Right atrium auricular region (tissue), 2 donors: ENCODE data around the gene HMMR. TPM values are rescaled to one million over a fixed set of nuclear protein-coding genes. Genes with fewer than 3 reads are reported as not detected.
"Not testable (repeated sequence)": the region's sequence is repeated elsewhere in the genome, so short reads cannot be mapped to it uniquely, and the experiment has no call there.

Source experiments
- DNase-seq: peaks from one replicate; pipeline ENCODE4 v3.0.0-alpha.2; 2019; ENCODE audit warnings: low spot score
- H3K27ac ChIP-seq, 2 donors: fragments of 200-600 bp; sonication (generic); 1 replicate in 1 of 2; 2 replicates in 1 of 2; pipeline ENCODE4 v1.5.1; 2016 to 2019
- H3K27me3 ChIP-seq, 2 donors: fragments of 200-600 bp; sonication (generic); one replicate each; pipeline versions ENCODE4 v1.5.1 to v1.6.0; 2017 to 2019
- H3K36me3 ChIP-seq: fragments of 200-600 bp; sonication (generic); one replicate; pipeline ENCODE4 v1.5.1; 2016
- H3K4me1 ChIP-seq, 2 donors: fragments of 200-600 bp; sonication (generic); one replicate each; pipeline versions ENCODE4 v1.5.1 to v1.6.0; 2017 to 2019
- H3K4me3 ChIP-seq, 2 donors: fragments of 200-600 bp; sonication (generic); 1 replicate in 1 of 2; 2 replicates in 1 of 2; pipeline ENCODE4 v1.5.1; 2017 to 2019; ENCODE audit warnings: mild to moderate bottlenecking in 1 of 2, moderate library complexity in 1 of 2
- H3K9me3 ChIP-seq, 2 donors: fragments of 200-600 bp; sonication (generic); one replicate each; pipeline ENCODE4 v1.5.1; 2019
- total RNA-seq, 2 donors: library from RNA; depleted of rRNA; stranded (reverse); fragments of >200 nt; gene quantifications; one replicate each; pipeline ENCODE4 v1.1.0, GENCODE V29; 2016
- TF ChIP-seq, protein P1 (sequence below), 2 donors: fragments of 200-600 bp; sonication (generic); IDR thresholded peaks; one replicate each; pipeline ENCODE4 v1.5.1; 2019; ENCODE audit warnings: antibody characterized with exemption in 2 of 2

Gene HMMR
- total RNA-seq, 2 donors from 2014 or later, result 0.43 to 2.0 TPM

DNA sequence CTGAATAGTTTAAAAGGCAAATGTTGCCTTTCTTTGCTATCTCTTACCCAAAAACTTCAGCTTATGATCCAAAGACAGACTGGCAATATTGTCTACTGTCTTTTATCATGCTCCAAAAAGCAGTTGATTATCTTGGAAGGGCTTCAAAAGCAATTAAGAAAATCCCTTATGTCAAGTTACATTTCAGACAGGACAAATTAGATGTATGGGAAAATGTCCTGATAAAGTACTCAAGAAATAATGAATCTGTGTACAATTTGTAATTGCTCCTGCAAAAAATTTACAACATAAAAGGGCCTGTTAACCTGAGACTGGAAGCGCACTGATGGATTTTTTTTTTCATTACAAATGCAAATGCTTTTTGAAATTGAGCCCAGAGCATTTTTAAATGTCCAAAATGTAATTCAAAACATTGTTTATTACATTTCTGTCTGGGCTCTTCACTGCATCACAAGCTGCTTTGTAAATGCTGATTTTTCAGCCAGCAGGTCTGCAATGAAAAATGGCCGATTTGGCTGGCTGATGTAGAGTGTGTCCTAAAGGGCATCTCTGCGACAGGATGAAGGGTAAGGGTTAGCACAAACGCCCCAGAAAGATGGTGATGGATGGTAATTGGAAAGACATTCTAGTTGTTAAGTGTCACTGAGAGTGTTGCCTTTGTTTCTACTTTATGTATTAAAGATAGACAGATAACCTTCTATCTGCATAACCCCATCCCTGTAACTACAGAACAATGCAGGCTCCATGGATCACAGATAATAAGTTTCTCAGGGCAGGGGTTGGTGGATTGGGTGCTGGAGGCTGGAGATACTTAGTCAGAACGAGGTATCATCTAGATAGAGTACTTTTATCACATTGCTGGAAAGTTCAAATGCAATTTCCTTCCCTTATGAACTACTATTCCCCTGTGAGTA is 72.0 kb downstream of the HMMR start:
- Histone ChIP-seq H3K36me3 (no peaks in the 10 kb centered on the region), H3K27ac (peak overlapping the region in 1 of 2 donors; percentile 8), H3K4me1 (peaks cover 0 to 24% of the 10 kb centered on the region in 2 donors), H3K27me3 (no peaks in the 10 kb centered on the region), H3K4me3 (no peak overlapping the region), H3K9me3 (no peaks in the 10 kb centered on the region)
- TF ChIP-seq, protein P1, sequence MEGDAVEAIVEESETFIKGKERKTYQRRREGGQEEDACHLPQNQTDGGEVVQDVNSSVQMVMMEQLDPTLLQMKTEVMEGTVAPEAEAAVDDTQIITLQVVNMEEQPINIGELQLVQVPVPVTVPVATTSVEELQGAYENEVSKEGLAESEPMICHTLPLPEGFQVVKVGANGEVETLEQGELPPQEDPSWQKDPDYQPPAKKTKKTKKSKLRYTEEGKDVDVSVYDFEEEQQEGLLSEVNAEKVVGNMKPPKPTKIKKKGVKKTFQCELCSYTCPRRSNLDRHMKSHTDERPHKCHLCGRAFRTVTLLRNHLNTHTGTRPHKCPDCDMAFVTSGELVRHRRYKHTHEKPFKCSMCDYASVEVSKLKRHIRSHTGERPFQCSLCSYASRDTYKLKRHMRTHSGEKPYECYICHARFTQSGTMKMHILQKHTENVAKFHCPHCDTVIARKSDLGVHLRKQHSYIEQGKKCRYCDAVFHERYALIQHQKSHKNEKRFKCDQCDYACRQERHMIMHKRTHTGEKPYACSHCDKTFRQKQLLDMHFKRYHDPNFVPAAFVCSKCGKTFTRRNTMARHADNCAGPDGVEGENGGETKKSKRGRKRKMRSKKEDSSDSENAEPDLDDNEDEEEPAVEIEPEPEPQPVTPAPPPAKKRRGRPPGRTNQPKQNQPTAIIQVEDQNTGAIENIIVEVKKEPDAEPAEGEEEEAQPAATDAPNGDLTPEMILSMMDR (IDR thresholded peaks at IDR 0.05), result no peak
- DNase-seq, result no peak

DNA sequence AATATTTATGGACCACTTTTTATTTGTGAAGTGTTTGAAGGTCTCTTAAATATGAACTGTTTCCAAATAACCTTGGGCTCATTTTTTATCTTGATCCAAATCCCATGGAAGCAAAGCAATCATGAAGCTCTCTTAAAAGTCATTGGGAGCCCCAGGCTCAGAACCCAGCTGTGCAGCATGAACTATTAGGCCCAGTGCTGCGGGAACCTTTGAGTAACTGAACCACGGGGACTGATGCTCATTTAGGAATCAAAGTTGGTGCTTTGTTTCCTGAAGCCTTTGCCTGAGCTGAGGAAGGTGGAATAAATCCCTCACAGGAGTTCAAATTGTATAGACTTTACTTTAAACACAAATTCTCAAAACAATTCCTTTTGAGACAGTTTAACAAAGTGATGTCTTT is 72.8 kb downstream of the HMMR start:
- no peaks in the 10 kb centered on the region for H3K36me3 ChIP-seq
- peak overlapping the region in 1 of 2 donors; percentile 42 for H3K27ac ChIP-seq
- TF ChIP-seq, protein P1 (IDR thresholded peaks at IDR 0.05), result no peak
- peaks cover 0 to 24% of the 10 kb centered on the region in 2 donors for H3K4me1 ChIP-seq
- no peaks in the 10 kb centered on the region for H3K9me3 ChIP-seq
- DNase-seq, result no peak
- no peak overlapping the region for H3K4me3 ChIP-seq
- no peaks in the 10 kb centered on the region for H3K27me3 ChIP-seq

DNA sequence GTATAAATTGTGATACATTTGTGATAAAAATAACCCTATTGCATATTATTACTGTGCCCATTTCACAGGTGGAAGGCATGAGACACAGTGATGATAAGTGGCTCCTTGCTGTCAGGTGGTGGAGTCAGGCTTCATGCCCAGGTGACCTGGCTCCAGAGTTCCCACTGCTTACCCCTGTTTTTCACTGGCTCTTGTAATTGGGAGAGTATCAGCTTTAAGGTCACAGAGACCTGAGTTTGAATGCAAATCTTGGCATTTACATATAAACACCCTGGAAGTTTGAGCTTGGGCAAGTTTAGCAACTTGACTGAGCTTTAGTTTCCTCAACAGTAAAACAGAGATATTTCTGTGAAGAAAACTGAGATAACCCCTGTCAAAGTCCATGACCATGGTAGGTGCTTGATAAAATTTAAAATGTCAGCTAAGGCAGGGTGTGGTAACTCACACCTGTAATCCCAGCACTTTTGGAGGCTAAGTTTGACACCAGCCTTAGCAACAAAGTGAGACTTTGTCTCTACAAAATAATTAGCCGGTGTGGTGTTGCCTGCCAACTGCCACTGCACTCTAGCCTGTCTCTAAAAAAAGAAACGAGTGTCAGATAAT is 74.2 kb downstream of the HMMR start:
- H3K9me3 ChIP-seq, result no peaks in the 10 kb centered on the region
- no peak overlapping the region for H3K4me3 ChIP-seq
- H3K36me3 ChIP-seq, result no peaks in the 10 kb centered on the region
- DNase-seq, result no peak
- peak overlapping the region; percentile 65 to 81 for H3K27ac ChIP-seq
- no peaks in the 10 kb centered on the region for H3K27me3 ChIP-seq
- TF ChIP-seq, protein P1 (IDR thresholded peaks at IDR 0.05), result no peak
- H3K4me1 ChIP-seq, result peaks cover 0 to 24% of the 10 kb centered on the region in 2 donors

DNA sequence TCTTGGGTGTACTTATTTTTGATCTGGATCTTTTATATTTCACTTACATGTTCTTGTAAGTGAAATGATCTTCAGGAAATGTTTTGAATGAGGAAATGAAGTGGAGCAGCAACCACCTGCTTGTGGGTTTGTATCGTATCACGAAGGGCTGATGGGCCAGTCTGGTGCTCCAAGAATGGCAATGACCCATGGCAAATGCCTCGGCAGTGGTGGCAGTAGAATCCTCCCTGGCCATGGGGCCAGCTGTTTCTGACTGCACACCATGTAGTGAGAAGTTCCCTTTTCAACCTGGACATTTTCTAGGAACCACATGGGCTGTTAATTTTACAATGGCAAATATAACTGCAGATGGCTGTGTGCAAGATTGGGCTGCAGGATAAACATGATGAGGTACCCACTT is 74.9 kb downstream of the HMMR start:
- Histone ChIP-seq H3K4me1 (peaks cover 0 to 24% of the 10 kb centered on the region in 2 donors), H3K27ac (peak overlapping the region; percentile 65 to 81), H3K36me3 (no peaks in the 10 kb centered on the region), H3K4me3 (no peak overlapping the region), H3K9me3 (no peaks in the 10 kb centered on the region), H3K27me3 (no peaks in the 10 kb centered on the region)
- TF ChIP-seq, protein P1 (IDR thresholded peaks at IDR 0.05), result no peak
- DNase-seq, result no peak

DNA sequence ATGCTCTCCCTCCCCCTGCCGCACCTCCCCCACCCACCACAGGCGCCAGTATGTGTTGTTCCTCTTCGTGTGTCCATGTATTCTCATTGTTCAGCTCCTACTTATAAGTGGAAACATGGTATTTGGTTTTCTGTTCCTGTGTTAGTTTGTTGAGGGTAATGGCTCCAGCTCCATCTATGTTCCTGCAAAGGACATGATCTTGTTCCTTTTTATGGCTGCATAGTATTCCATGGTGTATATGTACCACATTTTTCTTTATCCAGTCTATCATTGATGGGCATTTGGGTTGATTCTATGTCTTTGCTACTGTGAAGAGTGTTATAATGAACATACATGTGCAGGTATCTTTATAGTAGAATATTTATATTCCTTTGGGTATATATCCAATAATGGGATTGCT is 76.0 kb downstream of the HMMR start:
- H3K4me1 ChIP-seq, result peaks cover 0 to 24% of the 10 kb centered on the region in 2 donors
- DNase-seq, H3K27ac ChIP-seq, H3K36me3 ChIP-seq, H3K9me3 ChIP-seq, H3K4me3 ChIP-seq, H3K27me3 ChIP-seq: not testable (repeated sequence)

DNA sequence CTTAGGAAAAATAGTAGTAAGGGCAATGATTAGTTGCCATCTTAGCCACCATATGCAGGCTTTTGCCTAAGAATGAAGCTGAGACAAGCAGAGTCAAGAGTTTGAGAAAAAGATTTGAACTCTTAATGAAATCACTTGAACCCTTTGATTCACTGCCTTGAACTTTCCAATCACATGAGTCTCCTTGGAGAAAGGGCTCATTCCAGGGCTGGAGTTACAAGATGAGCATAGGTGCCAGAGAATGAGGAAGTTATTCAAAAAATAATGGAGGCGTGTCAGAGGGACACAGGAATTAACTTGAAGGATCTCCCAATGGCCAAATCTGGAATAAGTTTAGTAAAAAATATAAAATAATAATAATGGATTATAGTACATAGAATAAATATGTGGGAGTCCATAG is 80.3 kb downstream of the HMMR start:
- TF ChIP-seq, protein P1 (IDR thresholded peaks at IDR 0.05), result no peak
- H3K4me1 ChIP-seq, result peaks cover 0 to 3% of the 10 kb centered on the region in 2 donors
- H3K36me3 ChIP-seq, result no peaks in the 10 kb centered on the region
- H3K27ac ChIP-seq, result no peak overlapping the region
- H3K4me3 ChIP-seq, result no peak overlapping the region
- no peaks in the 10 kb centered on the region for H3K27me3 ChIP-seq
- DNase-seq, result no peak
- H3K9me3 ChIP-seq, result no peaks in the 10 kb centered on the region
